Thyroid gland (tissue), 4 donors: ENCODE results near the gene BLM.

Source experiments
- POLR2A ChIP-seq, 2 donors: fragments of 450-650 bp; IDR thresholded peaks; one replicate each; pipeline ENCODE4 v1.6.1; 2017; ENCODE audit warnings: antibody characterized with exemption in 2 of 2, mild to moderate bottlenecking in 2 of 2, moderate library complexity in 1 of 2
- TF ChIP-seq, protein P1 (sequence below), 6 experiments: fragments of 200-600 bp in 3 of 6; fragments of 450-650 bp in 3 of 6; sonication (generic) in 3 of 6; IDR thresholded peaks; one replicate each; pipeline ENCODE4 v1.5.1; 2016 to 2019; ENCODE audit warnings: antibody characterized with exemption in 6 of 6, mild to moderate bottlenecking in 2 of 6, inconsistent platforms in 1 of 6, moderate library complexity in 1 of 6

GRCh38 chr15:90844696-90845095 is 127.5 kb downstream of the BLM start:
- TF ChIP-seq, protein P1, sequence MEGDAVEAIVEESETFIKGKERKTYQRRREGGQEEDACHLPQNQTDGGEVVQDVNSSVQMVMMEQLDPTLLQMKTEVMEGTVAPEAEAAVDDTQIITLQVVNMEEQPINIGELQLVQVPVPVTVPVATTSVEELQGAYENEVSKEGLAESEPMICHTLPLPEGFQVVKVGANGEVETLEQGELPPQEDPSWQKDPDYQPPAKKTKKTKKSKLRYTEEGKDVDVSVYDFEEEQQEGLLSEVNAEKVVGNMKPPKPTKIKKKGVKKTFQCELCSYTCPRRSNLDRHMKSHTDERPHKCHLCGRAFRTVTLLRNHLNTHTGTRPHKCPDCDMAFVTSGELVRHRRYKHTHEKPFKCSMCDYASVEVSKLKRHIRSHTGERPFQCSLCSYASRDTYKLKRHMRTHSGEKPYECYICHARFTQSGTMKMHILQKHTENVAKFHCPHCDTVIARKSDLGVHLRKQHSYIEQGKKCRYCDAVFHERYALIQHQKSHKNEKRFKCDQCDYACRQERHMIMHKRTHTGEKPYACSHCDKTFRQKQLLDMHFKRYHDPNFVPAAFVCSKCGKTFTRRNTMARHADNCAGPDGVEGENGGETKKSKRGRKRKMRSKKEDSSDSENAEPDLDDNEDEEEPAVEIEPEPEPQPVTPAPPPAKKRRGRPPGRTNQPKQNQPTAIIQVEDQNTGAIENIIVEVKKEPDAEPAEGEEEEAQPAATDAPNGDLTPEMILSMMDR (IDR thresholded peaks at IDR 0.05), result no peak
- no peak for TF ChIP-seq POLR2A (IDR thresholded peaks at IDR 0.05)
